ENCODE data around the gene ATP1A4.

DNA sequence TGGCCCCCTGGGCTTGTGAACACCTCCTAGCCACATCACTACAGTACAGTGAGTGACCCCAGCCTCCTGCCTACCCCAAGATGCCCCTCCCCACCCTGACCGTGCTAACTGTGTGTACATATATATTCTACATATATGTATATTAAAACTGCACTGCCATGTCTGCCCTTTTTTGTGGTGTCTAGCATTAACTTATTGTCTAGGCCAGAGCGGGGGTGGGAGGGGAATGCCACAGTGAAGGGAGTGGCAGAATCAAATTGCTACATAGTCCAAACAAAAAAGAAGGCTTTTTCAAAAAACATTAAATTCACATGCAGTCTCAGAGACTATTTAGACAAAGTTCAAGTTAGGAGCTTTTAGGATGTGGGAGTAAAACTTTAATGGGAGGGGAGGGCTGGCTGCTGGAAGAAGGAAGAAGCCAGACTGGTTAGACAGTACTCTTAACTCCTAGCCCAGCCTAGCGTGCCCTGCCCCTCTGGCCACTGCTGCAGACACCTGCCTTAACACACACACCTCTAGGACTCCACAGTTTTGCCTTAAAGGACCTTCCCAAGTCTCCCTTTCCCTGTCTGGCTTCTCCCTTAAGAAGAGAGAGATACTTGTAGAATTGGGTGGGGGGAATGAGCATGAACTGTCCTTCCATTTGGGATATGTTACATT is 63.2 kb downstream of the ATP1A4 start:
- TF ChIP-seq, protein P1, sequence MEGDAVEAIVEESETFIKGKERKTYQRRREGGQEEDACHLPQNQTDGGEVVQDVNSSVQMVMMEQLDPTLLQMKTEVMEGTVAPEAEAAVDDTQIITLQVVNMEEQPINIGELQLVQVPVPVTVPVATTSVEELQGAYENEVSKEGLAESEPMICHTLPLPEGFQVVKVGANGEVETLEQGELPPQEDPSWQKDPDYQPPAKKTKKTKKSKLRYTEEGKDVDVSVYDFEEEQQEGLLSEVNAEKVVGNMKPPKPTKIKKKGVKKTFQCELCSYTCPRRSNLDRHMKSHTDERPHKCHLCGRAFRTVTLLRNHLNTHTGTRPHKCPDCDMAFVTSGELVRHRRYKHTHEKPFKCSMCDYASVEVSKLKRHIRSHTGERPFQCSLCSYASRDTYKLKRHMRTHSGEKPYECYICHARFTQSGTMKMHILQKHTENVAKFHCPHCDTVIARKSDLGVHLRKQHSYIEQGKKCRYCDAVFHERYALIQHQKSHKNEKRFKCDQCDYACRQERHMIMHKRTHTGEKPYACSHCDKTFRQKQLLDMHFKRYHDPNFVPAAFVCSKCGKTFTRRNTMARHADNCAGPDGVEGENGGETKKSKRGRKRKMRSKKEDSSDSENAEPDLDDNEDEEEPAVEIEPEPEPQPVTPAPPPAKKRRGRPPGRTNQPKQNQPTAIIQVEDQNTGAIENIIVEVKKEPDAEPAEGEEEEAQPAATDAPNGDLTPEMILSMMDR (IDR thresholded peaks at IDR 0.05): no peak
- TF ChIP-seq POLR2A (IDR thresholded peaks at IDR 0.05): no peak

Measured in uterus (tissue), 2 donors.